ENCODE data around the gene PIP5K1C. TPM values are rescaled to one million over a fixed set of nuclear protein-coding genes. Genes with fewer than 3 reads are reported as not detected.
A peak's percentile ranks its signal among the peaks of the same experiment; 100 is the strongest.

PIP5K1C gene
- total RNA-seq, 1 donor from 2014 or later: 43.6 TPM

DNA sequence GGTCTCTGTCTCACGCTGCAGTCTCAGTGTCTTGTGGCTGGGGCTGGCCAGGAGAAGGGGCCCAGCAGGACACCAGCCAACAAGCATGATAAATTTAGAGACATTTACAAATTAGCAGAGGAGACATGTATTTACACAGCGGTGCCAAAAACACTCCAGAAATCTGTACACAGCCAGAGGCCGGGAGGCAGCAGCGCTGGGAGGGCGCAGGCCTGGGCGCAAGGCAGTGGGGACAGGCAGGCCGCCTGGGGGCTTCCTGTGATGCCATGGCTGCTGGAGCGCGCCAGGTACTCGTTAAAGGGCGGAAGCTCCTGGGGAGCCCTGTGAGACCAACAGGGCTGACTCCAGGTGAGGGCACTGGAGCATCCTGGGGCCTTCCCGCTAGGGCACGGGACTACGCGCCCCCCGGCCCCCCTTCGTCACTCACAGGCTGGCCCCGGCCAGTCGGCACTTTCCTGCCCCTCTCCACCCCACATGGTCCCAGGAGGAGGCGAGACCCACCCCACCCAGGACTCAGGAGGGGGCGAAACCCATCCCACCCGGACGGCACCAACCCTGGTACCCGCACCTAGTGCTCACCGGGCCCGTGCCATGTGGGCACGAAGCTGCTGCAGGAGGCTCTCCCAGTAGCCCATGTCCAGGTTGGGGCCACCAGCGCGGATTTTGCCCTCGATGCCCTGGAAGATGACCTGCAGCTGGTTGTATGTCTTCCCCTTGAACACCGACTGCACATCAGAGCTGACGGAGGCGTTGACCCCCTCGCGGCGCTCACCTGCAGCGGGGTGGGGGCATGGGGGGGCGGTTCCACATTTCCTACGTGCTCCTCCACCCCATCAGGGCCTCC is 86.2 kb downstream of the PIP5K1C start:
- Histone ChIP-seq H3K27me3 (ENCODE audit: low read depth) (no peaks in the 10 kb centered on the region), H3K36me3 (peaks cover 56% of the 10 kb centered on the region), H3K9me3 (no peaks in the 10 kb centered on the region), H3K4me1 (peaks cover 15% of the 10 kb centered on the region), H3K4me3 (no peak overlapping the region), H3K27ac (no peak overlapping the region)
- TF ChIP-seq CTCF (IDR thresholded peaks at IDR 0.05): no peak
- intact Hi-C loops (cut with DNase I): no loop called here
- ATAC-seq (no peak), DNase-seq (no peak)

- no peaks in the 10 kb centered on the region for H3K9me3 ChIP-seq
- H3K4me3 ChIP-seq: no peak overlapping the region
- no peak overlapping the region for H3K27ac ChIP-seq
- intact Hi-C loops (cut with DNase I): no loop called here
- peaks cover 17% of the 10 kb centered on the region for H3K4me1 ChIP-seq
- TF ChIP-seq CTCF (IDR thresholded peaks at IDR 0.05): no peak
- H3K27me3 ChIP-seq (ENCODE audit: low read depth): no peaks in the 10 kb centered on the region
- DNase-seq (peak; percentile 45), ATAC-seq (no peak)
- peaks cover 48% of the 10 kb centered on the region for H3K36me3 ChIP-seq
These were observed 87.1 kb downstream of the PIP5K1C start for GRCh38 chr19:3612901-3613741.

DNA sequence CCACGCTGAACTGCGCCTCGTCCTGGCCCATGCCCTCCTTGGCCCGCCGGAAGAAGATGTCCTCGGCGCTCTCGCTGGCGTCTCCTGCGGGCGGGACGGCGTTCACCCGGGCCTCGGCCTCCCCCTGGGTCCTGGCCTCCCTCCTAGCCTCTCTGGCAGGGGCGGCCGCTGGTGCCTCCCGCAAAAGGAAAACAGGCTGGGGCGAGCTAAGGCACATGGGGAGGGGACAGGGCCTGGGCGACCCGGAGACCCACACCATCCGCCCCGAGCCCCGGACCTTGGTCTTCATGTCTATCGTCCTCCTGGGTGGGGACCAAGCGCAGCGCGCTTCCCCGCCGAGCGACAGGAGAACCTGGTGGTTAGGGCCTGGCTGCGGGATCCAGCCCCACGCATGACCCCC is 87.9 kb downstream of the PIP5K1C start:
- Histone ChIP-seq H3K4me1 (peaks cover 18% of the 10 kb centered on the region), H3K27ac (no peak overlapping the region), H3K9me3 (no peaks in the 10 kb centered on the region), H3K36me3 (peaks cover 46% of the 10 kb centered on the region), H3K4me3 (no peak overlapping the region), H3K27me3 (ENCODE audit: low read depth) (peaks cover 1% of the 10 kb centered on the region)
- DNase-seq (peak; percentile 45), ATAC-seq (no peak)
- no peak for TF ChIP-seq CTCF (IDR thresholded peaks at IDR 0.05)
- intact Hi-C loops (cut with DNase I): no loop called here

GRCh38 chr19:3611841-3612240 is 88.4 kb downstream of the PIP5K1C start:
- no peak for TF ChIP-seq CTCF (IDR thresholded peaks at IDR 0.05)
- peaks cover 23% of the 10 kb centered on the region for H3K4me1 ChIP-seq
- peaks cover 41% of the 10 kb centered on the region for H3K36me3 ChIP-seq
- intact Hi-C loops (cut with DNase I): no loop called here
- H3K9me3 ChIP-seq: no peaks in the 10 kb centered on the region
- DNase-seq (peak; percentile 44), ATAC-seq (no peak)
- no peak overlapping the region for H3K4me3 ChIP-seq
- no peak overlapping the region for H3K27ac ChIP-seq
- H3K27me3 ChIP-seq (ENCODE audit: low read depth): peaks cover 6% of the 10 kb centered on the region

GRCh38 chr19:3610745-3611717 is 89.2 kb downstream of the PIP5K1C start:
- DNase-seq (no peak), ATAC-seq (no peak)
- peaks cover 31% of the 10 kb centered on the region for H3K4me1 ChIP-seq
- no peak overlapping the region for H3K27ac ChIP-seq
- no peak overlapping the region for H3K4me3 ChIP-seq
- H3K27me3 ChIP-seq (ENCODE audit: low read depth): peaks cover 10% of the 10 kb centered on the region
- intact Hi-C loops (cut with DNase I): no loop called here
- H3K9me3 ChIP-seq: no peaks in the 10 kb centered on the region
- no peak for TF ChIP-seq CTCF (IDR thresholded peaks at IDR 0.05)
- H3K36me3 ChIP-seq: peaks cover 35% of the 10 kb centered on the region
